Sigmoid colon (tissue), 4 donors: ENCODE data around the gene MTCP1.

Source experiments
- CTCF ChIP-seq, 4 experiments: fragments of 450-650 bp in 3 of 4; fragments of 200-600 bp in 1 of 4; IDR thresholded peaks; one replicate each; pipeline ENCODE4 v1.5.1; 2016 to 2019; ENCODE audit warnings: antibody characterized with exemption in 4 of 4, mild to moderate bottlenecking in 3 of 4, moderate library complexity in 2 of 4
- EP300 ChIP-seq, 4 donors: sonication (generic); formaldehyde crosslinking; IDR thresholded peaks; one replicate each; pipeline ENCODE4 v1.6.1; 2017; ENCODE audit warnings: antibody characterized with exemption in 4 of 4
- POLR2AphosphoS5 ChIP-seq, 4 donors: sonication (generic); formaldehyde crosslinking; IDR thresholded peaks; one replicate each; pipeline ENCODE4 v1.6.1; 2017; ENCODE audit warnings: antibody characterized with exemption in 4 of 4

- TF ChIP-seq POLR2AphosphoS5 (IDR thresholded peaks at IDR 0.05) = no peak
- TF ChIP-seq EP300 (IDR thresholded peaks at IDR 0.05) = no peak
- no peak for TF ChIP-seq CTCF (IDR thresholded peaks at IDR 0.05)
Observed at GRCh38 chrX:155071694-155072280, 851 bp upstream of the MTCP1 start.
